Suprapubic skin (tissue), 4 donors: Measurements from ENCODE around the gene SRSF9.

Source experiments
- EP300 ChIP-seq: sonication (generic); formaldehyde crosslinking; IDR thresholded peaks from one replicate; pipeline ENCODE4 v1.6.1; 2017; ENCODE audit warnings: antibody characterized with exemption
- POLR2A ChIP-seq, 2 donors: fragments of 450-650 bp; IDR thresholded peaks; one replicate each; pipeline ENCODE4 v1.6.1; 2017; ENCODE audit warnings: antibody characterized with exemption in 2 of 2, mild to moderate bottlenecking in 2 of 2, moderate library complexity in 2 of 2
- POLR2AphosphoS5 ChIP-seq, 3 donors: sonication (generic); formaldehyde crosslinking; IDR thresholded peaks; one replicate each; pipeline ENCODE4 v1.6.1; 2017; ENCODE audit warnings: antibody characterized with exemption in 3 of 3
- TF ChIP-seq, protein P1 (sequence below), 2 donors: fragments of 200-600 bp in 1 of 2; fragments of 450-650 bp in 1 of 2; sonication (generic) in 1 of 2; IDR thresholded peaks; one replicate each; pipeline ENCODE4 v1.5.1; 2016 to 2019; ENCODE audit warnings: antibody characterized with exemption in 2 of 2, mild to moderate bottlenecking in 1 of 2, moderate library complexity in 1 of 2

- no peak for TF ChIP-seq POLR2AphosphoS5 (IDR thresholded peaks at IDR 0.05)
- TF ChIP-seq, protein P1, sequence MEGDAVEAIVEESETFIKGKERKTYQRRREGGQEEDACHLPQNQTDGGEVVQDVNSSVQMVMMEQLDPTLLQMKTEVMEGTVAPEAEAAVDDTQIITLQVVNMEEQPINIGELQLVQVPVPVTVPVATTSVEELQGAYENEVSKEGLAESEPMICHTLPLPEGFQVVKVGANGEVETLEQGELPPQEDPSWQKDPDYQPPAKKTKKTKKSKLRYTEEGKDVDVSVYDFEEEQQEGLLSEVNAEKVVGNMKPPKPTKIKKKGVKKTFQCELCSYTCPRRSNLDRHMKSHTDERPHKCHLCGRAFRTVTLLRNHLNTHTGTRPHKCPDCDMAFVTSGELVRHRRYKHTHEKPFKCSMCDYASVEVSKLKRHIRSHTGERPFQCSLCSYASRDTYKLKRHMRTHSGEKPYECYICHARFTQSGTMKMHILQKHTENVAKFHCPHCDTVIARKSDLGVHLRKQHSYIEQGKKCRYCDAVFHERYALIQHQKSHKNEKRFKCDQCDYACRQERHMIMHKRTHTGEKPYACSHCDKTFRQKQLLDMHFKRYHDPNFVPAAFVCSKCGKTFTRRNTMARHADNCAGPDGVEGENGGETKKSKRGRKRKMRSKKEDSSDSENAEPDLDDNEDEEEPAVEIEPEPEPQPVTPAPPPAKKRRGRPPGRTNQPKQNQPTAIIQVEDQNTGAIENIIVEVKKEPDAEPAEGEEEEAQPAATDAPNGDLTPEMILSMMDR (IDR thresholded peaks at IDR 0.05), result no peak
- TF ChIP-seq POLR2A (IDR thresholded peaks at IDR 0.05), result no peak
- TF ChIP-seq EP300, result no peak
These were observed 4.5 kb upstream of the SRSF9 start for GRCh38 chr12:120473807-120474615.
